ENCODE measurements around the gene MCOLN3.
"Not testable (repeated sequence)": the region's sequence is repeated elsewhere in the genome, so short reads cannot be mapped to it uniquely, and the experiment has no call there.

The MCOLN3 gene

DNA sequence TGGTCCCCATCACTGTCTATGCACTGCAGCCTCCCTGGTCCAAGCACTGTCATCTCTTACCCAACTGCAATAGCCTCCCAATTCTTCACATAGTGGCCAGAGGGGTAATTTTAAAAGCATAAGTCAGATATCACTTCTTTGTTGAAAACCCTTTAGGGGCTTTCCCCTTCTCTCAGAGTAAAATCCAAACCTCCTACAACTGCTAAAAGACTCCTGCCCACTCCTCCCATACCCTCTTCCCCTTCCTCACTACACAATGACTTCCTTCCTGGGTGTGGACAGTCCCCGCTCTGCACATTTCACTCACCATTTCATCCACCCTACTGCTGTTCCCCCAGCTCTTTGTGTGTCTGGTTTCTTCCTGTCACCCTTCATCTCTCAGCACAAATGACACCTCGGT, 59.7 kb downstream of the MCOLN3 start:
- no peak for DNase-seq

DNA sequence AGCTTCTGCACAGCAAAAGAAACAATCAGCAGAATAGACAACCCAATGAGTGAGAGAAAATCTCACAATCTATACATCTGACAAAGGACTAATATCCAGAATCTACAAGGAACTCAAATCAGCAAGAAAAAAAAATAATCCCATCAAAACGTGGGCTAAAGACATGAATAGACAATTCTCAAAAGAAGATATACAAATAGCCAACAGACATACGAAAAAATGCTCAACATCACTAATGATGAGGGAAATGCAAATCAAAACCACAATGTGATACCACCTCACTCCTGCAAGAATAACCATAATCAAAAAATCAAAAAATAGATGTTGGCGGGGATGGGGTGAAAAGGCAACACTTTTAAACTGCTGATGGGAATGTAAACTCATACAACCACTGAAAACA, 61.7 kb downstream of the MCOLN3 start:
- DNase-seq, result not testable (repeated sequence)

- DNase-seq, result no peak
These were observed 62.9 kb downstream of the MCOLN3 start for GRCh38 chr1:84985365-84985764.

DNA sequence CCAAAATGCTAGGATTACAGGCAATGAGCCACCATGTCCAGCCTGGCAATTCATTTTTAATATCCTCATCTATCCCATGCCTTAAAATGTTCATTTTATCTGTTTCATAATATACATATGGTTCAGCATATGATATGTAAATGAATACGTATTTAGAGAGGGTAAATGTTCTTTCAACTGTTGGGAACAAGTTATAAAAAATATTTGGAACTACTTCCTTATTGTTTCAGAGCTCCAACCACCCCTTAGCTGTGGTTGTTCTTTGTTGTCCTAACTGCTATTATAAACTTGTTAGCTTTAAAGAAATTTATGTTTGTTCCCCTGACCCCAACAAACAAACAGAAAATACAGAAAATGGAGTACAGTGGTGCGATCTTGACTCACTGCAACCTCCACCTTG, 65.9 kb downstream of the MCOLN3 start:
- DNase-seq, result no peak

DNA sequence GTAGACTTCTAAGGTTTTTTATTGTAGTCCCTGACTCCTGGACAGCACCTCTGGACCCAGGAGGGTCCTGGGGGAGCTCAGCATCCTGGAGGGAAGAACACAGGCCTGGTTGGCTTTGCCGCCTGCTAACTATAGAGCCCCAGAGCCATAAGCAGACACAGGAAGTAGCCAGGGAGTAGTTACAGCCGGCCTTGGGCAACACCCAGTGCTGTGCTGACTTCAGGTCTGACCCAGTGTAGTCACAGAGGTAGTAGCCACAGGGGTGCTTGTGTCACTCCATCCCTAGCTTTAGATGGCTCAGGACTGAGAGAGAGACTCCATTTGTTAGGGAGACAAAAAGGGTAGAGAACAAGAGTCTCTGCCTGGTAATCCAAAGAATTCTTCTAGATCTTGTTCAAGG, 73.3 kb downstream of the MCOLN3 start:
- no peak for DNase-seq

DNA sequence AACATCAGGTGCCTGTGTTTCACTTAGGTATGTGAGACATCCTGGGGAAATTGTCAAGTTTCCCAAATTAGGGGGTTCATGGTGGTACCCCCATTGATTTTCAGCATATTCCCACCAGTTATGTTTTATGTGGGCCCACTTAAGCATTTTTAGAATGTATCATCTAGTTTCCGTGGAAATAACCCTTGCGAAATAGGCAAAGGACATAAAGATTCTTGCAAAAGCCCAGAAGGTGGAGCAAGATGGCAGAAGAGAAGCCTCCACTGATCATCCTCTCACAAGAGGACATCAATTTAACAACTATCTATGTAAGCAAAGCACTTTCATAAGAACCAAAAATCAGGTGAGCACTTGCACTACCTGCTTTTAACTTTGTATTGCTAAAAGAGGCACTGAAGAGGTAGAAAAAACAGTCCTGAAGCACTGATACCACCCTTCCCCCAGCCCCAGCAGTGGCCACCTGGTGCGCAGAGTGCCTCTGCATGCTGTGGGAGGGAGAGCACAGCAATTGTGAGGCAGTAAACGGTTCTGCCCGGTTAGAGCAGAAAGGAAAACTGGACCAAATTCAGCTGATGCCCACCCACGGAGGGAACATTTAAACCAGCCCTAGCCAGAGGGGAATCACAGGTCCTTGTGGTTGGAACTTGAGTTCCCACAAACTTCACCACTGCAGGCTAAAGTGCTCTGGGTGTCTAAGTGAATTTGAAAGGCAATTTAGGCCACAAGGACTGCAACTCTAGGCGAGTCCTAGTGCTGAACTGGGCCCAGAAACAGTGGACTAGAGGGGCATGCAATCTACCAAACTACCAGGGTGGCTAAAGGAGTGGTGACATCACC, 74.6 kb downstream of the MCOLN3 start:
- DNase-seq, result no peak

- no peak for DNase-seq
These were observed 75.8 kb downstream of the MCOLN3 start for GRCh38 chr1:84972377-84972987.

- no peak for DNase-seq
These were observed 76.3 kb downstream of the MCOLN3 start for GRCh38 chr1:84971957-84972356.

DNA sequence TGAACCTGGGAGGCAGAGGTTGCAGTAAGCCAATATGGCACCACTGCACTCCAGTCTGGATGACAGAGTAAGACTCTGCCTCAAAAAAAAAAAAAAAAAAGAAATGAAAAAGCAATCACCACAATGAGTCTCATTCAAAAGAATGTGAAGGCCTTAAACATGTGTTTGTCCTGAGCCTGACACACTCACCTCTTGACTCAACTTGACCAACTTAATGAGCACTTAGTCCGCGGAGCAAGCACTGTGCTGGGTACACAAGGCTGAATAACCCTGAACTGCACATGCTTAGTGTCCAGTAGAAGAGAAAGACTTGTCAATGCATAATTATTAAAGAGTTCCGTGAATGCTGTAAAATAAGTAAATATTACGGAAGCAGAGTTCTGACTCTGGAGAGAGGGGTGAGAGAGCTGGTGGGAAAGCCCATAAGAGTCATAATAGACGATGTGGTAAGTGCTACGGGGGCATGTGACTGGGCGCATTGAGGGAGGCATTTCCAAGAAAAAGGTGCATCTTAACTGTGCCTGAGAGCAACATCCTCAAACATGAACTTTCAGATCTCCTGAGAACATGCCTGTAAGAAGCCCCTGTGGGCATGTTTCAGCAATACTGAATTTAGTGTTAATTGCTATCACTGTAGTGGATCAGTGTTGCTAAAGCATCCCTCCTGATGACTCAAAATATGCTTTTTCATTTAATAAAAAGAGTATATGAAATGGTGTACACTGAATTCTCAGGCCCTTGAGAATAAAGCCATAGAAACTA, 78.6 kb downstream of the MCOLN3 start:
- no peak for DNase-seq

DNA sequence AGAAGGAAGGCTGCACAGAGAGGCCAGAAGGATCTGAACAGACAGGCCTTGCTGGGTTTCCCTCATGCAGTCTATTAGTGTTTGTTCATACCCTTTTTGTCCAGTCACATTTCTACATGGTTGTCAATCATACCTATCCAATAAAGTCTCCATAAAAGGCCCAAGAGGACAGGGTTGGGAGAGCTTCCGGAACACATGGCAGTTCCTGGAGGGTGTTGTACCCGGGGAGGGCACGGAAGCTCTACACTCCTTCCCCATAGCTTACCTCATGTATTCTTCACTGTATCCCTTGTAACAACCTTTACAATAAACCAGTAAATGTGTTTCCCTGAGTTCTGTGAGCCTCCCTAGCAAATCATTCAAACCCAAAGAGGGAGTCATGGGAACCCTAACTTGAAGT, 79.4 kb downstream of the MCOLN3 start:
- DNase-seq, result no peak

GRCh38 chr1:84968101-84968500, 80.2 kb downstream of the MCOLN3 start:
- no peak for DNase-seq

Data from NCI-H524 treated with DMSO at 0.1 percent for 48 hours (cell line).